ENCODE measurements around the gene CNKSR2.

- TF ChIP-seq CREB1 (IDR thresholded peaks at IDR 0.05; ENCODE audit: low read depth) (no peak), MYC (IDR thresholded peaks at IDR 0.05; ENCODE audit: insufficient read depth, insufficient read length, insufficient replicate concordance, low read length, severe bottlenecking) (no peak), TCF12 (IDR thresholded peaks at IDR 0.05; ENCODE audit: low read depth, low read length) (no peak), GABPA (IDR thresholded peaks at IDR 0.05; ENCODE audit: low read depth) (no peak), SREBF2 (IDR thresholded peaks at IDR 0.05; ENCODE audit: low read length) (no peak), YY1 (IDR thresholded peaks at IDR 0.05; ENCODE audit: low read depth, low read length) (no peak), JUND (IDR thresholded peaks at IDR 0.05; ENCODE audit: low read depth, low read length) (no peak), CTCF (IDR thresholded peaks at IDR 0.05 in 2 of 3, conservative IDR thresholded peaks at IDR 0.05 in 1 of 3; ENCODE audit: control insufficient read depth in 2 of 3, extremely low read depth in 1 of 3, insufficient read depth in 1 of 3, low read depth in 3 of 3, low read length in 3 of 3) (no peak), BRCA1 (IDR thresholded peaks at IDR 0.05; ENCODE audit: low read depth, low read length) (no peak)
- TF ChIP-seq, protein P1, sequence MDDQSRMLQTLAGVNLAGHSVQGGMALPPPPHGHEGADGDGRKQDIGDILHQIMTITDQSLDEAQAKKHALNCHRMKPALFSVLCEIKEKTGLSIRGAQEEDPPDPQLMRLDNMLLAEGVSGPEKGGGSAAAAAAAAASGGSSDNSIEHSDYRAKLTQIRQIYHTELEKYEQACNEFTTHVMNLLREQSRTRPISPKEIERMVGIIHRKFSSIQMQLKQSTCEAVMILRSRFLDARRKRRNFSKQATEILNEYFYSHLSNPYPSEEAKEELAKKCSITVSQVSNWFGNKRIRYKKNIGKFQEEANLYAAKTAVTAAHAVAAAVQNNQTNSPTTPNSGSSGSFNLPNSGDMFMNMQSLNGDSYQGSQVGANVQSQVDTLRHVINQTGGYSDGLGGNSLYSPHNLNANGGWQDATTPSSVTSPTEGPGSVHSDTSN (IDR thresholded peaks at IDR 0.05; ENCODE audit: insufficient replicate concordance, low read depth, low read length) = no peak
Measured at GRCh38 chrX:21623778-21624501, 249.7 kb downstream of the CNKSR2 start.

Data from GM12878 (cell line).